ENCODE results near the gene PQBP1. TPM values are rescaled to one million over a fixed set of nuclear protein-coding genes. Genes with fewer than 3 reads are reported as not detected.

PQBP1 gene
- total RNA-seq, 1 donor from 2014 or later = 45.4 TPM

GRCh38 chrX:48936429-48937053, 38.8 kb downstream of the PQBP1 start:
- H3K9me3 ChIP-seq (ENCODE audit: control insufficient read depth in 3 of 3, low read length in 3 of 3) = no peaks in the 10 kb centered on the region
- H3K27ac ChIP-seq (ENCODE audit: low read depth, low read length) = no peak overlapping the region
- no peak overlapping the region for H3K9ac ChIP-seq (ENCODE audit: low read depth in 1 of 3, low read length in 3 of 3)
- H3K4me1 ChIP-seq (ENCODE audit: control insufficient read depth in 3 of 3, insufficient read depth in 3 of 3, low read length in 3 of 3) = peaks cover 14 to 19% (median 15%) of the 10 kb centered on the region in 3 donors
- peaks cover 11 to 22% (median 18%) of the 10 kb centered on the region in 3 donors for H3K36me3 ChIP-seq (ENCODE audit: control insufficient read depth in 3 of 3, insufficient read depth in 3 of 3, low read length in 3 of 3)
- H3K4me3 ChIP-seq (ENCODE audit: low read length in 3 of 3) = no peak overlapping the region
- no peaks in the 10 kb centered on the region for H3K27me3 ChIP-seq (ENCODE audit: control insufficient read depth in 3 of 3, insufficient read depth in 3 of 3, low read length in 3 of 3)

GRCh38 chrX:48937054-48937907, 39.6 kb downstream of the PQBP1 start:
- H3K27me3 ChIP-seq (ENCODE audit: control insufficient read depth in 3 of 3, insufficient read depth in 3 of 3, low read length in 3 of 3) = no peaks in the 10 kb centered on the region
- no peak overlapping the region for H3K27ac ChIP-seq (ENCODE audit: low read depth, low read length)
- H3K36me3 ChIP-seq (ENCODE audit: control insufficient read depth in 3 of 3, insufficient read depth in 3 of 3, low read length in 3 of 3) = peaks cover 12 to 23% (median 18%) of the 10 kb centered on the region in 3 donors
- H3K4me3 ChIP-seq (ENCODE audit: low read length in 3 of 3) = no peak overlapping the region
- peaks cover 14 to 19% (median 17%) of the 10 kb centered on the region in 3 donors for H3K4me1 ChIP-seq (ENCODE audit: control insufficient read depth in 3 of 3, insufficient read depth in 3 of 3, low read length in 3 of 3)
- no peaks in the 10 kb centered on the region for H3K9me3 ChIP-seq (ENCODE audit: control insufficient read depth in 3 of 3, low read length in 3 of 3)
- no peak overlapping the region for H3K9ac ChIP-seq (ENCODE audit: low read depth in 1 of 3, low read length in 3 of 3)

GRCh38 chrX:48938721-48939425, 41.1 kb downstream of the PQBP1 start:
- Histone ChIP-seq H3K4me1 (ENCODE audit: control insufficient read depth in 3 of 3, insufficient read depth in 3 of 3, low read length in 3 of 3) (peaks cover 14 to 20% (median 19%) of the 10 kb centered on the region in 3 donors), H3K9ac (ENCODE audit: low read depth in 1 of 3, low read length in 3 of 3) (no peak overlapping the region), H3K27ac (ENCODE audit: low read depth, low read length) (no peak overlapping the region), H3K27me3 (ENCODE audit: control insufficient read depth in 3 of 3, insufficient read depth in 3 of 3, low read length in 3 of 3) (no peaks in the 10 kb centered on the region), H3K36me3 (ENCODE audit: control insufficient read depth in 3 of 3, insufficient read depth in 3 of 3, low read length in 3 of 3) (peaks cover 10 to 23% (median 20%) of the 10 kb centered on the region in 3 donors), H3K4me3 (ENCODE audit: low read length in 3 of 3) (no peak overlapping the region), H3K9me3 (ENCODE audit: control insufficient read depth in 3 of 3, low read length in 3 of 3) (no peaks in the 10 kb centered on the region)

GRCh38 chrX:48939524-48940228, 41.9 kb downstream of the PQBP1 start:
- peaks cover 14 to 22% (median 19%) of the 10 kb centered on the region in 3 donors for H3K4me1 ChIP-seq (ENCODE audit: control insufficient read depth in 3 of 3, insufficient read depth in 3 of 3, low read length in 3 of 3)
- no peaks in the 10 kb centered on the region for H3K9me3 ChIP-seq (ENCODE audit: control insufficient read depth in 3 of 3, low read length in 3 of 3)
- H3K27ac ChIP-seq (ENCODE audit: low read depth, low read length) = no peak overlapping the region
- H3K9ac ChIP-seq (ENCODE audit: low read depth in 1 of 3, low read length in 3 of 3) = no peak overlapping the region
- peaks cover 4 to 16% (median 12%) of the 10 kb centered on the region in 3 donors for H3K36me3 ChIP-seq (ENCODE audit: control insufficient read depth in 3 of 3, insufficient read depth in 3 of 3, low read length in 3 of 3)
- no peak overlapping the region for H3K4me3 ChIP-seq (ENCODE audit: low read length in 3 of 3)
- H3K27me3 ChIP-seq (ENCODE audit: control insufficient read depth in 3 of 3, insufficient read depth in 3 of 3, low read length in 3 of 3) = no peaks in the 10 kb centered on the region

- H3K9ac ChIP-seq (ENCODE audit: low read depth in 1 of 3, low read length in 3 of 3) = no peak overlapping the region
- peaks cover 2 to 13% (median 11%) of the 10 kb centered on the region in 3 donors for H3K36me3 ChIP-seq (ENCODE audit: control insufficient read depth in 3 of 3, insufficient read depth in 3 of 3, low read length in 3 of 3)
- H3K9me3 ChIP-seq (ENCODE audit: control insufficient read depth in 3 of 3, low read length in 3 of 3) = no peaks in the 10 kb centered on the region
- no peaks in the 10 kb centered on the region for H3K27me3 ChIP-seq (ENCODE audit: control insufficient read depth in 3 of 3, insufficient read depth in 3 of 3, low read length in 3 of 3)
- H3K27ac ChIP-seq (ENCODE audit: low read depth, low read length) = no peak overlapping the region
- no peak overlapping the region for H3K4me3 ChIP-seq (ENCODE audit: low read length in 3 of 3)
- H3K4me1 ChIP-seq (ENCODE audit: control insufficient read depth in 3 of 3, insufficient read depth in 3 of 3, low read length in 3 of 3) = peaks cover 14 to 22% (median 19%) of the 10 kb centered on the region in 3 donors
Observed at GRCh38 chrX:48940404-48940955, 42.8 kb downstream of the PQBP1 start.

GRCh38 chrX:48942895-48943294, 45.2 kb downstream of the PQBP1 start:
- Histone ChIP-seq H3K9ac (ENCODE audit: low read depth in 1 of 3, low read length in 3 of 3) (no peak overlapping the region), H3K4me1 (ENCODE audit: control insufficient read depth in 3 of 3, insufficient read depth in 3 of 3, low read length in 3 of 3) (peaks cover 7 to 22% (median 19%) of the 10 kb centered on the region in 3 donors), H3K9me3 (ENCODE audit: control insufficient read depth in 3 of 3, low read length in 3 of 3) (no peaks in the 10 kb centered on the region), H3K27me3 (ENCODE audit: control insufficient read depth in 3 of 3, insufficient read depth in 3 of 3, low read length in 3 of 3) (no peaks in the 10 kb centered on the region), H3K36me3 (ENCODE audit: control insufficient read depth in 3 of 3, insufficient read depth in 3 of 3, low read length in 3 of 3) (peaks cover 2 to 11% (median 9%) of the 10 kb centered on the region in 3 donors), H3K4me3 (ENCODE audit: low read length in 3 of 3) (no peak overlapping the region), H3K27ac (ENCODE audit: low read depth, low read length) (no peak overlapping the region)

GRCh38 chrX:48945517-48946348, 48.0 kb downstream of the PQBP1 start:
- Histone ChIP-seq H3K9ac (ENCODE audit: low read depth in 1 of 3, low read length in 3 of 3) (no peak overlapping the region), H3K4me1 (ENCODE audit: control insufficient read depth in 3 of 3, insufficient read depth in 3 of 3, low read length in 3 of 3) (peaks cover 0 to 8% (median under 1%) of the 10 kb centered on the region in 3 donors), H3K27me3 (ENCODE audit: control insufficient read depth in 3 of 3, insufficient read depth in 3 of 3, low read length in 3 of 3) (no peaks in the 10 kb centered on the region), H3K4me3 (ENCODE audit: low read length in 3 of 3) (no peak overlapping the region), H3K27ac (ENCODE audit: low read depth, low read length) (no peak overlapping the region), H3K36me3 (ENCODE audit: control insufficient read depth in 3 of 3, insufficient read depth in 3 of 3, low read length in 3 of 3) (peaks cover 2 to 10% (median 4%) of the 10 kb centered on the region in 3 donors), H3K9me3 (ENCODE audit: control insufficient read depth in 3 of 3, low read length in 3 of 3) (no peaks in the 10 kb centered on the region)

- no peak overlapping the region for H3K9ac ChIP-seq (ENCODE audit: low read depth in 1 of 3, low read length in 3 of 3)
- no peak overlapping the region for H3K27ac ChIP-seq (ENCODE audit: low read depth, low read length)
- peaks cover 0 to 3% (median 0%) of the 10 kb centered on the region in 3 donors for H3K36me3 ChIP-seq (ENCODE audit: control insufficient read depth in 3 of 3, insufficient read depth in 3 of 3, low read length in 3 of 3)
- H3K27me3 ChIP-seq (ENCODE audit: control insufficient read depth in 3 of 3, insufficient read depth in 3 of 3, low read length in 3 of 3) = no peaks in the 10 kb centered on the region
- no peak overlapping the region for H3K4me3 ChIP-seq (ENCODE audit: low read length in 3 of 3)
- H3K4me1 ChIP-seq (ENCODE audit: control insufficient read depth in 3 of 3, insufficient read depth in 3 of 3, low read length in 3 of 3) = peaks cover 7 to 11% (median 8%) of the 10 kb centered on the region in 3 donors
- no peaks in the 10 kb centered on the region for H3K9me3 ChIP-seq (ENCODE audit: control insufficient read depth in 3 of 3, low read length in 3 of 3)
Observed at GRCh38 chrX:48948589-48948988, 50.9 kb downstream of the PQBP1 start.
